ENCODE results near the gene FRY. TPM values are rescaled to one million over a fixed set of nuclear protein-coding genes. Genes with fewer than 3 reads are reported as not detected.

FRY gene
- total and polyA plus RNA-seq, 2 of the 13 experiments (the other 11 are each of a cell fraction or from before 2014, with no cell fraction given), result 8.2 to 13.1 TPM

- no peak for TF ChIP-seq AHDC1 (CRISPR knock-in tag; IDR thresholded peaks at IDR 0.05; ENCODE audit: borderline replicate concordance)
- TF ChIP-seq JUNB (CRISPR knock-in tag; IDR thresholded peaks at IDR 0.05; ENCODE audit: borderline replicate concordance), result no peak
- no peak for TF ChIP-seq TEAD3 (CRISPR knock-in tag; optimal IDR thresholded peaks at IDR 0.05; ENCODE audit: borderline replicate concordance)
- 0 out of 2 replicates have a peak, but pooled peaks have one; percentile 3 for TF ChIP-seq CREB1 (IDR thresholded peaks at IDR 0.05)
- TF ChIP-seq CREB1 (CRISPR knock-in tag; IDR thresholded peaks at IDR 0.05), result no peak
- TF ChIP-seq BRD4 (CRISPR knock-in tag; IDR thresholded peaks at IDR 0.05), result no peak
Measured at GRCh38 chr13:32316028-32316339, 284.4 kb downstream of the FRY start (continued).

- in situ Hi-C loops (cut with HindIII; ENCODE audit: extremely low pct_ligation_motif_present, low pct_unique_long_range_greater_than_20kb), result no loop called here
- POLR2A ChIA-PET, result interaction anchor here (2.3 kb wide), 1 partner anchor 61 kb away, joined by 36 read pairs; no protein-coding TSS in a partner anchor
- H3K36me3 ChIP-seq (replicated peaks in 1 of 2; ENCODE audit: control insufficient read depth in 1 of 2, insufficient read depth in 2 of 2, low read length in 2 of 2), result peaks cover 0 to 10% of the 10 kb centered on the region in 2 experiments; a peak in 3 of 5 replicates
- CTCF ChIA-PET (ENCODE audit: low intra/inter-chr PET ratio, low total read pairs), result no interaction called here
- TSS peak; percentile 63 for BruUV-seq (replicated peaks)
- no peaks in the 10 kb centered on the region; a peak in 1 of 5 replicates for H3K27me3 ChIP-seq (ENCODE audit: control insufficient read depth in 1 of 2, insufficient read depth in 2 of 2, low read length in 2 of 2)
- peaks cover 5% of the 10 kb centered on the region for H3K79me2 ChIP-seq (ENCODE audit: insufficient read depth, low read length)
- intact Hi-C loops (cut with micrococcal nuclease; ENCODE audit: unreplicated experiment), result loop anchor here (5.0 kb wide), 1 partner anchor 404 kb away; no protein-coding TSS in a partner anchor
- ATAC-seq, result no peak
- H3K4me2 ChIP-seq (ENCODE audit: low read depth, low read length), result peak overlapping the region; percentile 96
- peaks cover 37% of the 10 kb centered on the region for H3K4me1 ChIP-seq (ENCODE audit: insufficient read depth, low read length)
- no peaks in the 10 kb centered on the region for H3K9me3 ChIP-seq (ENCODE audit: low read length)
- H2AFZ ChIP-seq (ENCODE audit: low read length), result no peak overlapping the region
- H3K9ac ChIP-seq (ENCODE audit: insufficient read depth, low read depth, low read length), result peak overlapping the region; percentile 85
- H4K20me1 ChIP-seq (ENCODE audit: insufficient read depth, low read length), result no peaks in the 10 kb centered on the region; the same call in 1 of the 2 replicates
- no peak for DNase-seq (ENCODE audit: low spot score)
- H3K4me3 ChIP-seq (replicated peaks in 1 of 3; ENCODE audit: insufficient read depth in 1 of 3, low read depth in 2 of 3, low read length in 3 of 3), result peak overlapping the region; percentile 66 to 83 (median 72); a peak in 5 of 6 replicates
- WGBS (ENCODE audit: low lambda C conversion rate), result 78% methylated on average over 6 of the region's 6 CpGs
- H3K27ac ChIP-seq (ENCODE audit: extremely low read length, insufficient read depth, low read length), result peak overlapping the region; percentile 75
- TF ChIP-seq ZNF513 (CRISPR knock-in tag; conservative IDR thresholded peaks at IDR 0.05) (no peak), RFXAP (CRISPR knock-in tag; IDR thresholded peaks at IDR 0.05; ENCODE audit: borderline replicate concordance) (no peak), ZNF136 (CRISPR knock-in tag; IDR thresholded peaks at IDR 0.05; ENCODE audit: low read depth) (no peak), ZNF547 (CRISPR knock-in tag; IDR thresholded peaks at IDR 0.05) (no peak), ZNF607 (CRISPR knock-in tag; IDR thresholded peaks at IDR 0.05; ENCODE audit: borderline replicate concordance) (no peak), ZNF780A (CRISPR knock-in tag; IDR thresholded peaks at IDR 0.05) (no peak)
- FAIRE-seq, result no peak
Measured at GRCh38 chr13:32316501-32316900, 284.9 kb downstream of the FRY start.

Measured in HepG2 (cell line).